HUDEP-2 (cell line): ENCODE results near the gene HMGN2.
"Not testable (repeated sequence)": the region's sequence is repeated elsewhere in the genome, so short reads cannot be mapped to it uniquely, and the experiment has no call there.

ENCODE experiments used
- DNase-seq, 76 experiments: peaks; one replicate each; lab custom pipeline; 2025; ENCODE audit not compliant: unreplicated experiment in 76 of 76; lab: John Stamatoyannopoulos, UW

Gene HMGN2

GRCh38 chr1:26476958-26477357, 4.7 kb downstream of the HMGN2 start:
- no peak for DNase-seq

GRCh38 chr1:26477446-26478152, 5.4 kb downstream of the HMGN2 start:
- no peak for DNase-seq

GRCh38 chr1:26478159-26478558, 5.9 kb downstream of the HMGN2 start:
- DNase-seq: peak in 1 of 76 experiments; percentile 4

- no peak for DNase-seq
These were observed 6.7 kb downstream of the HMGN2 start for GRCh38 chr1:26478988-26479387.

GRCh38 chr1:26482921-26483320, 10.7 kb downstream of the HMGN2 start:
- DNase-seq: no peak

- no peak for DNase-seq
These were observed 11.7 kb downstream of the HMGN2 start for GRCh38 chr1:26483980-26484379.

- DNase-seq: no peak
These were observed 17.9 kb downstream of the HMGN2 start for GRCh38 chr1:26490155-26490554.

GRCh38 chr1:26493267-26493666, 21.0 kb downstream of the HMGN2 start:
- no peak for DNase-seq

- DNase-seq: no peak
These were observed 21.7 kb downstream of the HMGN2 start for GRCh38 chr1:26493938-26494337.

GRCh38 chr1:26496861-26497260, 24.6 kb downstream of the HMGN2 start:
- no peak for DNase-seq

GRCh38 chr1:26498894-26499293, 26.7 kb downstream of the HMGN2 start:
- DNase-seq: no peak

GRCh38 chr1:26500488-26501175, 28.4 kb downstream of the HMGN2 start:
- DNase-seq: peak in 73 of 76 experiments; percentile 26 to 98 (median 87)

GRCh38 chr1:26510711-26511110, 38.5 kb downstream of the HMGN2 start:
- DNase-seq: not testable (repeated sequence)

- not testable (repeated sequence) for DNase-seq
These were observed 43.6 kb downstream of the HMGN2 start for GRCh38 chr1:26515836-26516235.

- no peak for DNase-seq
These were observed 44.9 kb downstream of the HMGN2 start for GRCh38 chr1:26516987-26517765.

GRCh38 chr1:26517766-26518049, 45.5 kb downstream of the HMGN2 start:
- DNase-seq: no peak

GRCh38 chr1:26518355-26518754, 46.1 kb downstream of the HMGN2 start:
- no peak for DNase-seq

- no peak for DNase-seq
These were observed 48.1 kb downstream of the HMGN2 start for GRCh38 chr1:26520339-26520738.

- DNase-seq: no peak
These were observed 49.4 kb downstream of the HMGN2 start for GRCh38 chr1:26521669-26522030.

GRCh38 chr1:26522073-26522472, 49.8 kb downstream of the HMGN2 start:
- DNase-seq: no peak

GRCh38 chr1:26524181-26524580, 51.9 kb downstream of the HMGN2 start:
- DNase-seq: no peak
